Small intestine (tissue), 4 donors: ENCODE results near the gene NPHP1. TPM values are rescaled to one million over a fixed set of nuclear protein-coding genes. Genes with fewer than 3 reads are reported as not detected.

Experiments used
- polyA plus RNA-seq, 4 donors: library from polyadenylated mRNA; stranded (reverse) in 3 of 4; unstranded in 1 of 4; fragments of 200-250 nt in 3 of 4; fragments of 120-200 nt in 1 of 4; gene quantifications; one replicate each; pipeline versions ENCODE4 v1.2.1 to v1.2.3, GENCODE V29; 2013
- donor health status: healthy with polysubstance abuse.
- donor health status: Bipolar disorder and iron deficiency.
- donor health status: healthy.

The NPHP1 gene
- polyA plus RNA-seq, 4 donors: 0.27 to 2.6 (median 1.2) TPM

Other genes starting within 250 kb of the NPHP1 start
- 100 to 1,000 TPM; 123 to 199 (median 172) TPM for gene MALL, start 89.2 kb downstream of the NPHP1 start, polyA plus RNA-seq
- gene MTLN, start 7.5 kb upstream of the NPHP1 start, polyA plus RNA-seq: 100 to 1,000 TPM in 3 of 4 donors, 10 to 100 TPM in 1; 44.3 to 262 (median 182) TPM